HCT116 (cell line): ENCODE measurements around the gene MYOF. TPM values are rescaled to one million over a fixed set of nuclear protein-coding genes. Genes with fewer than 3 reads are reported as not detected.

Experiments
- ATAC-seq: fragments of 200-7000 bp; cut with Tn5 transposase; 2 replicates; pipeline ENCODE4 v1.9.1; 2020; ENCODE audit warnings: mild to moderate bottlenecking, moderate library complexity
- BruUV-seq: library from RNA; stranded (reverse); fragments of 400-500 nt; replicated peaks from 2 replicates; lab custom pipeline; 2021; lab: Mats Ljungman, UMichigan
- CTCF ChIA-PET: fragments of 300-600 bp; sonication (Branson Sonifier 250); formaldehyde crosslinking; loops from one replicate; lab custom pipeline; 2021; ENCODE audit warnings: antibody characterized with exemption; lab: Charles Lee
- POLR2A ChIA-PET: fragments of 300-600, 350-600 bp; sonication (Branson Sonifier 250); formaldehyde crosslinking; loops from one replicate; lab custom pipeline; 2021; ENCODE audit warnings: antibody characterized with exemption; lab: Charles Lee
- RAD21 ChIA-PET, 2 experiments: fragments of 300-600 bp; sonication (Branson Sonifier 250); formaldehyde crosslinking; loops; one replicate each; lab custom pipeline; 2023; ENCODE audit warnings: low total read pairs in 2 of 2; ENCODE audit not compliant: uncharacterized antibody in 2 of 2, unreplicated experiment in 2 of 2, low non-redundant PET in 1 of 2; lab: Charles Lee
- DNase-seq: peaks from one replicate; pipeline ENCODE4 v3.0.0-alpha.2; 2010; ENCODE audit warnings: low read depth, low spot score
- H2AFZ ChIP-seq: fragments of 200-600 bp; shearing (Covaris generic), sonication (generic); 2 replicates; pipeline ENCODE4 v1.6.1; 2017; ENCODE audit warnings: low read depth, mixed run types, mixed read lengths, antibody characterized with exemption, low read length; ENCODE audit not compliant: poor library complexity, severe bottlenecking
- H3K27ac ChIP-seq: 2 replicates; pipeline ENCODE4 v1.5.1; 2012; ENCODE audit warnings: low read depth, low read length
- H3K27me3 ChIP-seq: fragments of 200-600 bp; sonication (generic); 2 replicates; pipeline ENCODE4 v1.6.1; 2016; ENCODE audit warnings: mixed run types, low read length, mixed read lengths; ENCODE audit not compliant: insufficient read depth
- H3K36me3 ChIP-seq, 2 experiments: fragments of 200-500 bp in 1 of 2; fragments of 200-600 bp in 1 of 2; sonication (Bioruptor generic) in 1 of 2; sonication (generic) in 1 of 2; 2 replicates each; pipeline versions ENCODE4 v1.5.1 to v1.6.1; 2014 to 2016; ENCODE audit warnings: low read length in 2 of 2, inconsistent platforms in 1 of 2, mixed read lengths in 1 of 2, mixed run types in 1 of 2; ENCODE audit not compliant: insufficient read depth in 2 of 2, control insufficient read depth in 1 of 2
- H3K4me1 ChIP-seq, 2 experiments: fragments of 200-600 bp in 1 of 2; sonication (generic) in 1 of 2; 2 replicates each; pipeline versions ENCODE4 v1.5.1 to v1.6.1; 2012 to 2017; ENCODE audit warnings: low read length in 2 of 2, inconsistent platforms in 1 of 2, mild to moderate bottlenecking in 1 of 2, mixed read lengths in 1 of 2, mixed run types in 1 of 2, moderate library complexity in 1 of 2; ENCODE audit not compliant: insufficient read depth in 2 of 2, control insufficient read depth in 1 of 2
- H3K4me2 ChIP-seq: fragments of 200-600 bp; sonication (generic); 2 replicates; pipeline ENCODE4 v1.6.1; 2017; ENCODE audit warnings: mixed run types, low read length, mixed read lengths
- H3K4me3 ChIP-seq, 2 experiments: fragments of 200-600 bp in 1 of 2; sonication (generic) in 1 of 2; replicated peaks in 1 of 2; 2 replicates each; pipeline ENCODE4 v1.5.1; 2011 to 2016; ENCODE audit warnings: low read length in 2 of 2, control low read depth in 1 of 2, low read depth in 1 of 2, mild to moderate bottlenecking in 1 of 2, mixed read lengths in 1 of 2, mixed run types in 1 of 2
- H3K79me2 ChIP-seq: fragments of 200-600 bp; sonication (generic); 2 replicates; pipeline ENCODE4 v1.6.1; 2017; ENCODE audit warnings: mild to moderate bottlenecking, mixed run types, low read length, moderate library complexity, mixed read lengths; ENCODE audit not compliant: insufficient read depth
- H3K9ac ChIP-seq: fragments of 200-600 bp; sonication (generic); 2 replicates; pipeline ENCODE4 v1.6.1; 2016; ENCODE audit warnings: low read length, mixed read lengths
- H3K9me2 ChIP-seq: fragments of 200-600 bp; sonication (generic), shearing (Covaris generic); 2 replicates; pipeline ENCODE4 v1.6.1; 2017; ENCODE audit warnings: mixed run types, mild to moderate bottlenecking, moderate library complexity; ENCODE audit not compliant: insufficient read depth
- H3K9me3 ChIP-seq, 2 experiments: fragments of 200-500 bp in 1 of 2; fragments of 200-600 bp in 1 of 2; sonication (Bioruptor generic) in 1 of 2; sonication (generic) in 1 of 2; 2 replicates each; pipeline ENCODE4 v1.6.1; 2014 to 2017; ENCODE audit warnings: low read length in 2 of 2, mixed read lengths in 2 of 2, inconsistent platforms in 1 of 2, low read depth in 1 of 2, mild to moderate bottlenecking in 1 of 2, mixed run types in 1 of 2, moderate library complexity in 1 of 2; ENCODE audit not compliant: control insufficient read depth in 1 of 2, insufficient read depth in 1 of 2
- H4K20me1 ChIP-seq: fragments of 200-600 bp; sonication (generic), shearing (Covaris generic); 2 replicates; pipeline ENCODE4 v1.6.1; 2017; ENCODE audit warnings: mixed run types, mild to moderate bottlenecking, moderate library complexity; ENCODE audit not compliant: insufficient read depth
- ATF3 ChIP-seq: IDR thresholded peaks from 2 replicates; pipeline ENCODE4 v1.6.1; 2012
- CBX3 ChIP-seq: IDR thresholded peaks from 2 replicates; pipeline ENCODE4 v1.6.1; 2012; ENCODE audit warnings: low read depth
- CEBPB ChIP-seq: IDR thresholded peaks from 2 replicates; pipeline ENCODE4 v1.6.1; 2012; ENCODE audit warnings: low read depth
- CTCF ChIP-seq, 3 experiments: fragments of 200-600 bp in 1 of 3; sonication (generic) in 1 of 3; IDR thresholded peaks in 2 of 3; conservative IDR thresholded peaks in 1 of 3; 2 replicates each; pipeline ENCODE4 v1.5.1; 2012 to 2017; ENCODE audit warnings: low read depth in 2 of 3, low read length in 2 of 3, antibody characterized with exemption in 1 of 3, borderline replicate concordance in 1 of 3, control low read depth in 1 of 3, mild to moderate bottlenecking in 1 of 3, mixed read lengths in 1 of 3, mixed run types in 1 of 3, moderate library complexity in 1 of 3; ENCODE audit not compliant: insufficient read depth in 1 of 3
- EGR1 ChIP-seq: IDR thresholded peaks from 2 replicates; pipeline ENCODE4 v1.6.1; 2012; ENCODE audit warnings: low read depth
- ELF1 ChIP-seq: IDR thresholded peaks from 2 replicates; pipeline ENCODE4 v1.6.1; 2012; ENCODE audit warnings: low read depth, borderline replicate concordance
- EZH2 ChIP-seq: fragments of 200-600 bp; sonication (generic); IDR thresholded peaks from 2 replicates; pipeline ENCODE4 v1.6.1; 2017; ENCODE audit warnings: antibody characterized with exemption, mixed run types
- EZH2phosphoT487 ChIP-seq: fragments of 200-600 bp; IDR thresholded peaks from 2 replicates; pipeline ENCODE4 v1.6.1; 2018; ENCODE audit warnings: antibody characterized with exemption, borderline replicate concordance
- FOSL1 ChIP-seq: IDR thresholded peaks from 2 replicates; pipeline ENCODE4 v1.6.1; 2012; ENCODE audit warnings: low read depth
- JUND ChIP-seq: IDR thresholded peaks from 2 replicates; pipeline ENCODE4 v1.6.1; 2012
- MAX ChIP-seq: IDR thresholded peaks from 2 replicates; pipeline ENCODE4 v1.6.1; 2012
- POLR2A ChIP-seq: IDR thresholded peaks from 2 replicates; pipeline ENCODE4 v1.7.0; 2011; ENCODE audit warnings: borderline replicate concordance; ENCODE audit not compliant: insufficient read depth, insufficient read length; ENCODE audit errors: extremely low read depth
- REST ChIP-seq: IDR thresholded peaks from 2 replicates; pipeline ENCODE4 v1.6.1; 2012; ENCODE audit warnings: low read depth
- SIN3A ChIP-seq: IDR thresholded peaks from 2 replicates; pipeline ENCODE4 v1.6.1; 2012; ENCODE audit warnings: low read depth
- SP1 ChIP-seq: IDR thresholded peaks from 2 replicates; pipeline ENCODE4 v1.6.1; 2012; ENCODE audit warnings: low read depth
- TCF7L2 ChIP-seq: IDR thresholded peaks from 2 replicates; pipeline ENCODE4 v1.7.0; 2011; ENCODE audit warnings: borderline replicate concordance, inconsistent platforms; ENCODE audit not compliant: insufficient read depth, insufficient read length; ENCODE audit errors: extremely low read depth
- YY1 ChIP-seq: IDR thresholded peaks from 2 replicates; pipeline ENCODE4 v1.6.1; 2011; ENCODE audit warnings: low read length, low read depth, moderate library complexity, mild to moderate bottlenecking; ENCODE audit not compliant: insufficient replicate concordance; ENCODE audit errors: extremely low read depth
- ZBTB33 ChIP-seq: IDR thresholded peaks from 2 replicates; pipeline ENCODE4 v1.6.1; 2011; ENCODE audit warnings: mild to moderate bottlenecking, low read length, moderate library complexity; ENCODE audit not compliant: insufficient replicate concordance; ENCODE audit errors: extremely low read depth
- ZFX ChIP-seq: fragments of 450-650 bp; IDR thresholded peaks from 2 replicates; pipeline ENCODE4 v1.6.1; 2017
- intact Hi-C: fragments of 100-400 bp; cut with micrococcal nuclease; formaldehyde crosslinking; loops from 2 replicates; pipeline ENCODE4 v1.10.0; 2022
- total RNA-seq: library from RNA; stranded (reverse); gene quantifications from one replicate; pipeline ENCODE4 v1.2.1, GENCODE V29; 2021; ENCODE audit not compliant: unreplicated experiment

MYOF gene
- total RNA-seq, 1 experiment from 2014 or later: 250 TPM

- TF ChIP-seq YY1: no peak
- no peak for TF ChIP-seq SIN3A
Observed at GRCh38 chr10:93518531-93518930, 36.4 kb upstream of the MYOF start (continued).

GRCh38 chr10:93516006-93516380 lies 33.9 kb upstream of the MYOF start:
- no peak overlapping the region for H2AFZ ChIP-seq
- no peaks in the 10 kb centered on the region for H3K79me2 ChIP-seq
- no peak overlapping the region for H3K27ac ChIP-seq
- H3K27me3 ChIP-seq: no peaks in the 10 kb centered on the region
- no peaks in the 10 kb centered on the region for H3K9me3 ChIP-seq
- H3K9ac ChIP-seq: no peak overlapping the region
- H4K20me1 ChIP-seq: no peaks in the 10 kb centered on the region
- POLR2A ChIA-PET: no interaction called here
- BruUV-seq: no TSS peak
- peaks cover 53 to 70% of the 10 kb centered on the region in 2 experiments for H3K36me3 ChIP-seq
- CTCF ChIA-PET: no interaction called here
- H3K9me2 ChIP-seq: no peaks in the 10 kb centered on the region
- no peak overlapping the region for H3K4me2 ChIP-seq
- RAD21 ChIA-PET: interaction anchor here in 1 of 2 experiments (1.2 kb wide), 1 partner anchor 164 kb away, joined by 3 read pairs; no protein-coding TSS in a partner anchor
- DNase-seq: no peak
- no peaks in the 10 kb centered on the region for H3K4me1 ChIP-seq
- H3K4me3 ChIP-seq: no peak overlapping the region
- intact Hi-C loops: loop anchor here (10.0 kb wide), 1 partner anchor 991 kb away; no protein-coding TSS in a partner anchor
- ATAC-seq: no peak
- TF ChIP-seq MAX (no peak), ATF3 (no peak), CTCF (IDR thresholded peaks at IDR 0.05 in 2 of 3, conservative IDR thresholded peaks at IDR 0.05 in 1 of 3; ENCODE audit: borderline replicate concordance in 1 of 3, insufficient read depth in 1 of 3, low read depth in 2 of 3, low read length in 2 of 3) (no peak), REST (no peak), TCF7L2 (no peak), CEBPB (no peak), YY1 (no peak), ELF1 (no peak), FOSL1 (no peak), ZFX (no peak), POLR2A (no peak), JUND (no peak), EZH2 (no peak), CBX3 (no peak), ZBTB33 (no peak), SP1 (no peak), EZH2phosphoT487 (no peak), EGR1 (no peak)
